A549 (cell line): Measurements from ENCODE around the gene CNIH2. TPM values are rescaled to one million over a fixed set of nuclear protein-coding genes. Genes with fewer than 3 reads are reported as not detected.

Experiments
- ATAC-seq, 2 experiments: fragments of 200-7000 bp in 1 of 2; fragments of >200 bp in 1 of 2; cut with Nextera tagmentation in 1 of 2; cut with Tn5 transposase in 1 of 2; 3 replicates each; pipeline versions ENCODE4 v1.8.0 to v1.9.1; 2018 to 2020; ENCODE audit warnings: mild to moderate bottlenecking in 1 of 2, moderate library complexity in 1 of 2
- CTCF ChIA-PET: fragments of 300-600 bp; sonication (Branson Sonifier 250); formaldehyde crosslinking; extraction: SDS; loops from one replicate; lab custom pipeline; 2021; ENCODE audit warnings: antibody characterized with exemption, inconsistent platforms; lab: Yijun Ruan, JAX
- POLR2A ChIA-PET: fragments of 350-600 bp; formaldehyde crosslinking; extraction: SDS; loops from one replicate; lab custom pipeline; 2021; ENCODE audit warnings: antibody characterized with exemption, inconsistent platforms; lab: Yijun Ruan, JAX
- DNase-seq, 2 experiments: peaks; one replicate each; pipeline versions ENCODE4 v3.0.0 to v3.0.0-alpha.2; 2011 to 2016; ENCODE audit warnings: low read depth in 1 of 2, low spot score in 1 of 2
- FAIRE-seq: peaks from 2 replicates; lab custom pipeline; 2011; peaks lifted over from hg19 to GRCh38; lab: Jason Lieb, UNC
- H3K27ac ChIP-seq, 2 experiments: fragments of >200 bp; sonication (Bioruptor Twin); formaldehyde crosslinking; 3 replicates each; pipeline ENCODE4 v1.5.1; 2016 to 2017
- H3K4me1 ChIP-seq: fragments of >200 bp; sonication (Bioruptor Twin); formaldehyde crosslinking; 3 replicates; pipeline ENCODE4 v1.6.1; 2016
- H3K4me2 ChIP-seq: fragments of >200 bp; sonication (Bioruptor Twin); formaldehyde crosslinking; 3 replicates; pipeline ENCODE4 v1.6.1; 2016
- H3K4me3 ChIP-seq: fragments of >200 bp; sonication (Bioruptor Twin); formaldehyde crosslinking; 3 replicates; pipeline ENCODE4 v1.5.1; 2016
- H3K9me3 ChIP-seq: fragments of >200 bp; sonication (Bioruptor Twin); formaldehyde crosslinking; 3 replicates; pipeline ENCODE4 v1.6.1; 2016
- BHLHE40 ChIP-seq: IDR thresholded peaks from 2 replicates; pipeline ENCODE4 v1.6.1; 2012; ENCODE audit warnings: low read depth, low read length, inconsistent platforms
- HDAC2 ChIP-seq: fragments of 200-600 bp; sonication (generic); IDR thresholded peaks from 2 replicates; pipeline ENCODE4 v1.6.1; 2016
- HEYL ChIP-seq: fragments of 250-450 bp; sonication (Bioruptor Pico); IDR thresholded peaks from 2 replicates; pipeline ENCODE4 v1.8.0; 2021; ENCODE audit warnings: mild to moderate bottlenecking, moderate library complexity
- HOXA7 ChIP-seq: fragments of 250-450 bp; sonication (Bioruptor Pico); IDR thresholded peaks from 2 replicates; pipeline ENCODE4 v1.5.0; 2020; ENCODE audit warnings: mild to moderate bottlenecking, moderate library complexity
- HOXB5 ChIP-seq: fragments of 250-450 bp; sonication (Bioruptor Pico); IDR thresholded peaks from 2 replicates; pipeline ENCODE4 v1.5.0; 2020; ENCODE audit warnings: mild to moderate bottlenecking, moderate library complexity
- KDM5A ChIP-seq: fragments of 200-600 bp; sonication (generic); IDR thresholded peaks from 2 replicates; pipeline ENCODE4 v1.6.1; 2016; ENCODE audit warnings: antibody characterized with exemption, mild to moderate bottlenecking
- MAFK ChIP-seq: fragments of 450-650 bp; IDR thresholded peaks from 2 replicates; pipeline ENCODE4 v1.6.1; 2014; ENCODE audit not compliant: partially characterized antibody
- NFE2L2 ChIP-seq: fragments of 150-350 bp; conservative IDR thresholded peaks from 2 replicates; pipeline ENCODE4 v1.6.1; 2014; ENCODE audit warnings: low read length
- POLR2AphosphoS2 ChIP-seq: conservative IDR thresholded peaks from 2 replicates; pipeline ENCODE4 v1.6.1; 2012; ENCODE audit warnings: low read length, improper control_type of control experiment, inconsistent platforms
- RARB ChIP-seq: fragments of 250-450 bp; sonication (Bioruptor Pico); IDR thresholded peaks from 2 replicates; pipeline ENCODE4 v1.8.0; 2021; ENCODE audit warnings: mild to moderate bottlenecking, moderate library complexity
- TFCP2L1 ChIP-seq: fragments of 250-450 bp; sonication (Bioruptor Pico); IDR thresholded peaks from 2 replicates; pipeline ENCODE4 v1.5.0; 2021; ENCODE audit warnings: mild to moderate bottlenecking
- ZFP36 ChIP-seq: fragments of 450-650 bp; IDR thresholded peaks from 2 replicates; pipeline ENCODE4 v1.6.1; 2014; ENCODE audit warnings: borderline replicate concordance; ENCODE audit not compliant: partially characterized antibody
- ZSCAN20 ChIP-seq: fragments of 250-450 bp; sonication (Bioruptor Pico); IDR thresholded peaks from 2 replicates; pipeline ENCODE4 v1.8.0; 2022; ENCODE audit warnings: mild to moderate bottlenecking, moderate library complexity
- WGBS: methylation state at CpG from one replicate; pipeline ENCODE4 v1.1.6; 2017; ENCODE audit errors: missing lambda C conversion rate; 5-methylcytosine and 5-hydroxymethylcytosine counted together
- polyA plus RNA-seq, 4 experiments: library from polyadenylated mRNA; depleted of rRNA in 3 of 4; stranded (reverse); fragments of >200 nt; fragmentation: RNase III in 1 of 4; extraction: RNeasy Plus Mini Kit Qiagen cat#74134 plus additional on column Dnase treatment in 1 of 4; gene quantifications; 2 replicates in 3 of 4; 3 replicates in 1 of 4; pipeline ENCODE4 v1.2.3, GENCODE V29; 2011 to 2017
- TF ChIP-seq, protein P1 (sequence below): fragments of 150-350 bp; IDR thresholded peaks from 2 replicates; pipeline ENCODE4 v1.6.1; 2014; ENCODE audit warnings: low read depth, mild to moderate bottlenecking, low read length
- TF ChIP-seq, protein P2 (sequence below): fragments of >200 bp; sonication (Bioruptor Twin); formaldehyde crosslinking; IDR thresholded peaks from 2 replicates; pipeline ENCODE4 v1.6.1; 2016
- TF ChIP-seq, protein P3 (sequence below): fragments of 450-650 bp; IDR thresholded peaks from 2 replicates; pipeline ENCODE4 v1.6.1; 2014; ENCODE audit warnings: antibody characterized with exemption
- TF ChIP-seq, protein P4 (sequence below): fragments of >200 bp; sonication (Bioruptor Twin); formaldehyde crosslinking; IDR thresholded peaks from 3 replicates; pipeline ENCODE4 v1.6.1; 2016
- TF ChIP-seq, protein P5 (sequence below): fragments of 250-450 bp; sonication (Bioruptor Pico); IDR thresholded peaks from 2 replicates; pipeline ENCODE4 v1.5.0; 2021; ENCODE audit warnings: mild to moderate bottlenecking, moderate library complexity, borderline replicate concordance
- TF ChIP-seq, protein P6 (sequence below): fragments of >200 bp; sonication (Bioruptor Twin); formaldehyde crosslinking; IDR thresholded peaks from 3 replicates; pipeline ENCODE4 v1.5.1; 2016

The CNIH2 gene
- polyA plus RNA-seq, 2 of the 4 experiments (the other 2 are of a cell fraction) = 0.98 to 1.1 TPM

DNA sequence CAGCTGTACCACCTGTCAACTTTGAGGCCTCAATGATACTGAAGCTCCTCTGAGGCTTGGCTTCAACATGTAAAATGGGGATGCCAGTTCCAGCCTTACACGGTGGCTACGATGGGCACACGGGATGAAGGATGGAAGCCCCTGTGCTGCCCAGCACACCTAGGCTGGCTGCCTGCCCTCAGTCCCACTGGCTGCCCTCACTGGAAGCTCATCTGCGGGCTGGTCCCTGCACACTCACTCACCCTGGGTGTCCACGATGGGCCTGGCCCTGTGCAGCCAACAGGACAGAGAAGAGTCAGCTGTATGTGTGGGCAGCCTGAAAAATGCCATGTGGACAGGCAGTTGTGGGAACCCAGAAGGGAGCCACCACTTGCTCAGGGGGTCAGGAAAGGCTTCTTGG, 8.7 kb downstream of the CNIH2 start:
- TF ChIP-seq NFE2L2 = no peak
- TF ChIP-seq BHLHE40 = no peak
- no peak for TF ChIP-seq ZFP36
- no peak for TF ChIP-seq ZSCAN20 (CRISPR knock-in tag)
- no peak for TF ChIP-seq POLR2AphosphoS2
- TF ChIP-seq, protein P1, sequence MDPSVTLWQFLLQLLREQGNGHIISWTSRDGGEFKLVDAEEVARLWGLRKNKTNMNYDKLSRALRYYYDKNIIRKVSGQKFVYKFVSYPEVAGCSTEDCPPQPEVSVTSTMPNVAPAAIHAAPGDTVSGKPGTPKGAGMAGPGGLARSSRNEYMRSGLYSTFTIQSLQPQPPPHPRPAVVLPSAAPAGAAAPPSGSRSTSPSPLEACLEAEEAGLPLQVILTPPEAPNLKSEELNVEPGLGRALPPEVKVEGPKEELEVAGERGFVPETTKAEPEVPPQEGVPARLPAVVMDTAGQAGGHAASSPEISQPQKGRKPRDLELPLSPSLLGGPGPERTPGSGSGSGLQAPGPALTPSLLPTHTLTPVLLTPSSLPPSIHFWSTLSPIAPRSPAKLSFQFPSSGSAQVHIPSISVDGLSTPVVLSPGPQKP = no peak
- no peak for TF ChIP-seq HOXB5
- TF ChIP-seq, protein P2, sequence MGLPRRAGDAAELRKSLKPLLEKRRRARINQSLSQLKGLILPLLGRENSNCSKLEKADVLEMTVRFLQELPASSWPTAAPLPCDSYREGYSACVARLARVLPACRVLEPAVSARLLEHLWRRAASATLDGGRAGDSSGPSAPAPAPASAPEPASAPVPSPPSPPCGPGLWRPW = no peak
- TF ChIP-seq, protein P3, sequence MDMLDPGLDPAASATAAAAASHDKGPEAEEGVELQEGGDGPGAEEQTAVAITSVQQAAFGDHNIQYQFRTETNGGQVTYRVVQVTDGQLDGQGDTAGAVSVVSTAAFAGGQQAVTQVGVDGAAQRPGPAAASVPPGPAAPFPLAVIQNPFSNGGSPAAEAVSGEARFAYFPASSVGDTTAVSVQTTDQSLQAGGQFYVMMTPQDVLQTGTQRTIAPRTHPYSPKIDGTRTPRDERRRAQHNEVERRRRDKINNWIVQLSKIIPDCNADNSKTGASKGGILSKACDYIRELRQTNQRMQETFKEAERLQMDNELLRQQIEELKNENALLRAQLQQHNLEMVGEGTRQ = no peak
- no peak for TF ChIP-seq HEYL
- no peak for TF ChIP-seq MAFK
- no peak for TF ChIP-seq HOXA7
- TF ChIP-seq TFCP2L1 (CRISPR knock-in tag) = no peak
- no peak for TF ChIP-seq RARB (CRISPR knock-in tag)
- TF ChIP-seq KDM5A = no peak
- TF ChIP-seq, protein P4, sequence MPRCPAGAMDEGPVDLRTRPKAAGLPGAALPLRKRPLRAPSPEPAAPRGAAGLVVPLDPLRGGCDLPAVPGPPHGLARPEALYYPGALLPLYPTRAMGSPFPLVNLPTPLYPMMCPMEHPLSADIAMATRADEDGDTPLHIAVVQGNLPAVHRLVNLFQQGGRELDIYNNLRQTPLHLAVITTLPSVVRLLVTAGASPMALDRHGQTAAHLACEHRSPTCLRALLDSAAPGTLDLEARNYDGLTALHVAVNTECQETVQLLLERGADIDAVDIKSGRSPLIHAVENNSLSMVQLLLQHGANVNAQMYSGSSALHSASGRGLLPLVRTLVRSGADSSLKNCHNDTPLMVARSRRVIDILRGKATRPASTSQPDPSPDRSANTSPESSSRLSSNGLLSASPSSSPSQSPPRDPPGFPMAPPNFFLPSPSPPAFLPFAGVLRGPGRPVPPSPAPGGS = no peak
- TF ChIP-seq HDAC2 = no peak
- TF ChIP-seq, protein P5, sequence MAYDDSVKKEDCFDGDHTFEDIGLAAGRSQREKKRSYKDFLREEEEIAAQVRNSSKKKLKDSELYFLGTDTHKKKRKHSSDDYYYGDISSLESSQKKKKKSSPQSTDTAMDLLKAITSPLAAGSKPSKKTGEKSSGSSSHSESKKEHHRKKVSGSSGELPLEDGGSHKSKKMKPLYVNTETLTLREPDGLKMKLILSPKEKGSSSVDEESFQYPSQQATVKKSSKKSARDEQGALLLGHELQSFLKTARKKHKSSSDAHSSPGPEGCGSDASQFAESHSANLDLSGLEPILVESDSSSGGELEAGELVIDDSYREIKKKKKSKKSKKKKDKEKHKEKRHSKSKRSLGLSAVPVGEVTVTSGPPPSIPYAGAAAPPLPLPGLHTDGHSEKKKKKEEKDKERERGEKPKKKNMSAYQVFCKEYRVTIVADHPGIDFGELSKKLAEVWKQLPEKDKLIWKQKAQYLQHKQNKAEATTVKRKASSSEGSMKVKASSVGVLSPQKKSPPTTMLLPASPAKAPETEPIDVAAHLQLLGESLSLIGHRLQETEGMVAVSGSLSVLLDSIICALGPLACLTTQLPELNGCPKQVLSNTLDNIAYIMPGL (CRISPR knock-in tag) = no peak
- TF ChIP-seq, protein P6, sequence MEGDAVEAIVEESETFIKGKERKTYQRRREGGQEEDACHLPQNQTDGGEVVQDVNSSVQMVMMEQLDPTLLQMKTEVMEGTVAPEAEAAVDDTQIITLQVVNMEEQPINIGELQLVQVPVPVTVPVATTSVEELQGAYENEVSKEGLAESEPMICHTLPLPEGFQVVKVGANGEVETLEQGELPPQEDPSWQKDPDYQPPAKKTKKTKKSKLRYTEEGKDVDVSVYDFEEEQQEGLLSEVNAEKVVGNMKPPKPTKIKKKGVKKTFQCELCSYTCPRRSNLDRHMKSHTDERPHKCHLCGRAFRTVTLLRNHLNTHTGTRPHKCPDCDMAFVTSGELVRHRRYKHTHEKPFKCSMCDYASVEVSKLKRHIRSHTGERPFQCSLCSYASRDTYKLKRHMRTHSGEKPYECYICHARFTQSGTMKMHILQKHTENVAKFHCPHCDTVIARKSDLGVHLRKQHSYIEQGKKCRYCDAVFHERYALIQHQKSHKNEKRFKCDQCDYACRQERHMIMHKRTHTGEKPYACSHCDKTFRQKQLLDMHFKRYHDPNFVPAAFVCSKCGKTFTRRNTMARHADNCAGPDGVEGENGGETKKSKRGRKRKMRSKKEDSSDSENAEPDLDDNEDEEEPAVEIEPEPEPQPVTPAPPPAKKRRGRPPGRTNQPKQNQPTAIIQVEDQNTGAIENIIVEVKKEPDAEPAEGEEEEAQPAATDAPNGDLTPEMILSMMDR = no peak
- TF ChIP-seq, all 56 proteins: peak for 0
- Histone ChIP-seq H3K9me3 (no peaks in the 10 kb centered on the region), H3K4me2 (no peak overlapping the region), H3K4me1 (peaks cover 26% of the 10 kb centered on the region), H3K4me3 (no peak overlapping the region), H3K27ac (no peak overlapping the region)
- FAIRE-seq (no peak), DNase-seq (no peak), ATAC-seq (no peak)
- CTCF ChIA-PET = interaction anchor here (0.8 to 8.3 kb wide), 5 partner anchors 9 to 100 kb away, joined by 3 to 63 read pairs (median 3); partner anchors contain the start of gene CNIH2
- 86% methylated on average over 5 of the region's 5 CpGs for WGBS
- POLR2A ChIA-PET = no interaction called here
